MM.1S (cell line): ENCODE data around the gene ALKBH5.

Experiments used
- DNase-seq: peaks from one replicate; pipeline ENCODE4 v3.0.0-alpha.2; 2015
- H2AFZ ChIP-seq: fragments of 300-600 bp; sonication (generic); 2 replicates; pipeline ENCODE4 v1.6.0; 2016; ENCODE audit warnings: antibody characterized with exemption, low read length
- H3F3A ChIP-seq: fragments of 300-600 bp; sonication (generic); 2 replicates; pipeline ENCODE4 v1.6.1; 2016; ENCODE audit warnings: mild to moderate bottlenecking, antibody characterized with exemption, low read length, moderate library complexity, mixed read lengths; ENCODE audit not compliant: insufficient read depth
- H3K27ac ChIP-seq: fragments of 300-600 bp; sonication (generic); 2 replicates; pipeline ENCODE4 v1.5.1; 2016; ENCODE audit warnings: mild to moderate bottlenecking, low read length
- H3K27me3 ChIP-seq: fragments of 300-600 bp; sonication (generic); replicated peaks from 2 replicates; pipeline ENCODE4 v1.6.0; 2016; ENCODE audit warnings: low read length; ENCODE audit not compliant: insufficient read depth
- H3K36me3 ChIP-seq: fragments of 300-600 bp; sonication (generic); replicated peaks from 2 replicates; pipeline ENCODE4 v1.6.1; 2016; ENCODE audit warnings: mild to moderate bottlenecking, low read length, mixed read lengths; ENCODE audit not compliant: insufficient read depth
- H3K4me1 ChIP-seq: fragments of 300-600 bp; sonication (generic); 2 replicates; pipeline ENCODE4 v1.6.1; 2016; ENCODE audit warnings: low read length, mixed read lengths
- H3K4me2 ChIP-seq: fragments of 300-600 bp; sonication (generic); 2 replicates; pipeline ENCODE4 v1.6.0; 2016; ENCODE audit warnings: low read depth, low read length
- H3K4me3 ChIP-seq: fragments of 300-600 bp; sonication (generic); 2 replicates; pipeline ENCODE4 v1.5.1; 2016; ENCODE audit warnings: low read length, mixed read lengths
- H3K79me2 ChIP-seq: fragments of 300-600 bp; sonication (generic); 2 replicates; pipeline ENCODE4 v1.6.1; 2016; ENCODE audit warnings: mixed run types, low read length, mixed read lengths
- H3K9ac ChIP-seq: fragments of 300-600 bp; sonication (generic); 2 replicates; pipeline ENCODE4 v1.6.1; 2016; ENCODE audit warnings: low read length, mixed read lengths
- H3K9me2 ChIP-seq: fragments of 300-600 bp; sonication (generic); replicated peaks from 2 replicates; pipeline ENCODE4 v1.6.1; 2016; ENCODE audit warnings: mild to moderate bottlenecking, low read length, mixed read lengths; ENCODE audit not compliant: insufficient read depth
- H3K9me3 ChIP-seq: fragments of 300-600 bp; sonication (generic); replicated peaks from 2 replicates; pipeline ENCODE4 v1.6.1; 2016; ENCODE audit warnings: mild to moderate bottlenecking, low read length, mixed read lengths; ENCODE audit not compliant: insufficient read depth
- H4K20me1 ChIP-seq: fragments of 300-600 bp; sonication (generic); 2 replicates; pipeline ENCODE4 v1.6.1; 2016; ENCODE audit warnings: mild to moderate bottlenecking, low read length, moderate library complexity, mixed read lengths; ENCODE audit not compliant: insufficient read depth
- EZH2 ChIP-seq: fragments of 300-600 bp; sonication (generic); optimal IDR thresholded peaks from 2 replicates; pipeline ENCODE3; 2017; ENCODE audit warnings: low read depth, mild to moderate bottlenecking, antibody characterized with exemption, low read length, mixed read lengths
- EZH2phosphoT487 ChIP-seq: fragments of 300-600 bp; sonication (generic); IDR thresholded peaks from 2 replicates; pipeline ENCODE4 v1.6.1; 2018; ENCODE audit warnings: antibody characterized with exemption, low read length
- TF ChIP-seq, protein P1 (sequence below): fragments of 300-600 bp; sonication (generic); IDR thresholded peaks from 2 replicates; pipeline ENCODE4 v1.5.1; 2016; ENCODE audit warnings: antibody characterized with exemption, low read length, mixed read lengths

ALKBH5 gene

DNA sequence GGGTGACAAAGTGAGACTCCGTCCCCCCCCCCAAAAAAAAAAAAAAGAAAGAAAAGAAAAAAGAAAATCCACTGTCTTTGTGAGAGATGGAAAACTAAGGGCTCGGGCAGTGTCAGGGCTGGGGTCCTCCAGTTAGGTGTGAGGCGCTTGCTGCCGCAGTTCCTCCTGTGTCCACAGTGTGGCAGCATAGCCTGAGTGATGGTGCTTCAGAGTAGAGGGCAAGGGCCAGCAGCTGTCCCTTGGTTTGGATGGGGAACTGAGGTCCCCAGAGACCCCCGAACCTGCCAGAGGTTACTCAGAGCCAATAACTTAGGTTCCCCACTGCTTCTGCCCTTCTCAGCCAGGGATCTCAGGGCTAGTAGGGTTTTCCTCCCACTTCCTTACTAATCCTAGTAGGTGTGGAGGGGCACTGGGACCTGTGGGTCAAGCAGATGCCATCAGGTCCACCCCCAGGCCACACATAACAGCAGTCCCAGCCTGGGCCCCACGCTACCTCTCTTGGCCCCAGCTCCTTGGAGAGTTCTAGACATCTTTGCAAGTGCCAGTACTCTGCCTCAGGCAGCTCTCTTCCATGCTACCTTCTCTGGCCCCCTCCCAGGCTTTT, 33.9 kb downstream of the ALKBH5 start:
- peak; percentile 61 for DNase-seq
- TF ChIP-seq, protein P1, sequence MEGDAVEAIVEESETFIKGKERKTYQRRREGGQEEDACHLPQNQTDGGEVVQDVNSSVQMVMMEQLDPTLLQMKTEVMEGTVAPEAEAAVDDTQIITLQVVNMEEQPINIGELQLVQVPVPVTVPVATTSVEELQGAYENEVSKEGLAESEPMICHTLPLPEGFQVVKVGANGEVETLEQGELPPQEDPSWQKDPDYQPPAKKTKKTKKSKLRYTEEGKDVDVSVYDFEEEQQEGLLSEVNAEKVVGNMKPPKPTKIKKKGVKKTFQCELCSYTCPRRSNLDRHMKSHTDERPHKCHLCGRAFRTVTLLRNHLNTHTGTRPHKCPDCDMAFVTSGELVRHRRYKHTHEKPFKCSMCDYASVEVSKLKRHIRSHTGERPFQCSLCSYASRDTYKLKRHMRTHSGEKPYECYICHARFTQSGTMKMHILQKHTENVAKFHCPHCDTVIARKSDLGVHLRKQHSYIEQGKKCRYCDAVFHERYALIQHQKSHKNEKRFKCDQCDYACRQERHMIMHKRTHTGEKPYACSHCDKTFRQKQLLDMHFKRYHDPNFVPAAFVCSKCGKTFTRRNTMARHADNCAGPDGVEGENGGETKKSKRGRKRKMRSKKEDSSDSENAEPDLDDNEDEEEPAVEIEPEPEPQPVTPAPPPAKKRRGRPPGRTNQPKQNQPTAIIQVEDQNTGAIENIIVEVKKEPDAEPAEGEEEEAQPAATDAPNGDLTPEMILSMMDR = peak; percentile 83
- TF ChIP-seq EZH2 = no peak

DNA sequence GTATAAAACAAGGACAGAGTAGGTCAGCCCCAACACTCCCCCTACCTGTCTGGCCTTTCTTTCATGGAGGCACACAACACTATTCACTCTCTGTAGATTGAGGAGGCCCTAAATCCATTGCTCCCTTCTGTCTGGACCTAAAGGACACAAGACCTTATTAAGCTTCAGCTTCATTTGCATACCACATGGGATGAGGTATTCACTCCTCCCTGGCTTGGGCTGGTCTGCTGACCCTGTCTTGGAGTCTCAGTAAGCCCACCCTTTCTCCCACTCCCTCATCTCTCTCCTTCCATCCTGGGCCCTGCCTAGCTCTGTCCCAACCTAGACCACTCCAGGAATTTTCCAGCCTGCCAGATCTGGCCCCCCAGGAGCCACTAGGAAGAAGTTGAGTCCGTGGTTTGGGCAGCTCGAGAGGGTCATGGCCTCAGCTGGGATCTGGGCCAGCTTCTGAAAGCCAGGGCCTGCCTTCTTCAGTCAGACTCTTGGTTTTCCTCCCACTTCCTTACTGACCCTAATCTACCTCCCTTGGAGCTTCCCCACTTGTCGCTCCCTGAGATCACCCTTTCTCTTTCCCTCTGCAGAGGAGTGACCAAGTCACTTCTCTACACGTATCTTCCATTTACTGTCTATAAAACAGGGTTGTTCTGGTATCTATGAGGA, 35.3 kb downstream of the ALKBH5 start:
- no peak overlapping the region for H3K4me3 ChIP-seq
- no peaks in the 10 kb centered on the region for H3K36me3 ChIP-seq
- H3K4me1 ChIP-seq = 0 out of 2 replicates have a peak, but pooled peaks cover 4% of the 10 kb centered on the region
- TF ChIP-seq EZH2phosphoT487 = no peak
- no peak for TF ChIP-seq EZH2
- TF ChIP-seq, protein P1 = no peak
- no peak overlapping the region for H3K9ac ChIP-seq
- H3K4me2 ChIP-seq = no peak overlapping the region
- no peaks in the 10 kb centered on the region for H3K9me2 ChIP-seq
- H3K79me2 ChIP-seq = no peaks in the 10 kb centered on the region
- no peaks in the 10 kb centered on the region for H4K20me1 ChIP-seq
- no peak overlapping the region for H3K27ac ChIP-seq
- DNase-seq = no peak
- no peaks in the 10 kb centered on the region for H3F3A ChIP-seq
- no peaks in the 10 kb centered on the region for H3K27me3 ChIP-seq
- no peaks in the 10 kb centered on the region for H3K9me3 ChIP-seq
- no peak overlapping the region for H2AFZ ChIP-seq

More for the DNA sequence above, 33.9 kb downstream of the ALKBH5 start:
- no peak overlapping the region for H3K4me2 ChIP-seq
- H3K79me2 ChIP-seq = no peaks in the 10 kb centered on the region
- no peaks in the 10 kb centered on the region for H3F3A ChIP-seq
- H3K9me3 ChIP-seq = no peaks in the 10 kb centered on the region
- no peak overlapping the region for H3K9ac ChIP-seq
- H4K20me1 ChIP-seq = no peaks in the 10 kb centered on the region
- H3K36me3 ChIP-seq = no peaks in the 10 kb centered on the region
- H3K4me1 ChIP-seq = 0 out of 2 replicates have a peak, but pooled peaks cover 4% of the 10 kb centered on the region
- no peak overlapping the region for H3K4me3 ChIP-seq
- H2AFZ ChIP-seq = no peak overlapping the region
- no peaks in the 10 kb centered on the region for H3K9me2 ChIP-seq
- H3K27me3 ChIP-seq = no peaks in the 10 kb centered on the region
- H3K27ac ChIP-seq = no peak overlapping the region

DNA sequence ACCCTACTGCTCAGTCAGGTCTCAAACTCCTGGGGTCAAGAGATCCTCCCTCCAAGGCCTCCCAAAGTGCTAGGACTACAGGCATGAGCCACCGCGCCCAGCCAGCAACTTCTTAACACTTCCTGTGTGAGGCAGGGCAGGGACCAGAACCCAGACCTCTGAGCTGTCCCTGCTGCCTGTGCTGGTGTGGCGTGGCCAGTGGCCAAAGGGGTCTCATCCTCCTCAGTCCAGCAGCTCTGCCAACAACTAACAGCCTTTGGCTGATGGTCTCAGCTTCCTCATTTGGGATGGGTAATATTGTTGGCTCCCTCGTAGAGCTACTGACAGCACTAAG, 40.4 kb downstream of the ALKBH5 start:
- no peak overlapping the region for H3K4me3 ChIP-seq
- no peaks in the 10 kb centered on the region for H3K9me3 ChIP-seq
- no peak for DNase-seq
- no peaks in the 10 kb centered on the region for H3K9me2 ChIP-seq
- no peaks in the 10 kb centered on the region for H3K27me3 ChIP-seq
- H3K9ac ChIP-seq = no peak overlapping the region
- H3K27ac ChIP-seq = no peak overlapping the region
- no peak overlapping the region for H3K4me2 ChIP-seq
- no peak overlapping the region for H2AFZ ChIP-seq
- no peaks in the 10 kb centered on the region for H3F3A ChIP-seq
- H3K79me2 ChIP-seq = 0 out of 2 replicates have a peak, but pooled peaks cover 4% of the 10 kb centered on the region
- TF ChIP-seq, protein P1 = no peak
- TF ChIP-seq EZH2 (no peak), EZH2phosphoT487 (no peak)
- H3K4me1 ChIP-seq = no peaks in the 10 kb centered on the region
- no peaks in the 10 kb centered on the region for H4K20me1 ChIP-seq
- H3K36me3 ChIP-seq = no peaks in the 10 kb centered on the region
